ELR (cell line): ENCODE measurements around the gene UBL7.
A peak's percentile ranks its signal among the peaks of the same experiment; 100 is the strongest.
"Not testable (repeated sequence)": the region's sequence is repeated elsewhere in the genome, so short reads cannot be mapped to it uniquely, and the experiment has no call there.

Source experiments
- DNase-seq: peaks from one replicate; pipeline ENCODE4 v3.0.0-alpha.2; 2015; ENCODE audit warnings: low read depth

Gene UBL7

DNA sequence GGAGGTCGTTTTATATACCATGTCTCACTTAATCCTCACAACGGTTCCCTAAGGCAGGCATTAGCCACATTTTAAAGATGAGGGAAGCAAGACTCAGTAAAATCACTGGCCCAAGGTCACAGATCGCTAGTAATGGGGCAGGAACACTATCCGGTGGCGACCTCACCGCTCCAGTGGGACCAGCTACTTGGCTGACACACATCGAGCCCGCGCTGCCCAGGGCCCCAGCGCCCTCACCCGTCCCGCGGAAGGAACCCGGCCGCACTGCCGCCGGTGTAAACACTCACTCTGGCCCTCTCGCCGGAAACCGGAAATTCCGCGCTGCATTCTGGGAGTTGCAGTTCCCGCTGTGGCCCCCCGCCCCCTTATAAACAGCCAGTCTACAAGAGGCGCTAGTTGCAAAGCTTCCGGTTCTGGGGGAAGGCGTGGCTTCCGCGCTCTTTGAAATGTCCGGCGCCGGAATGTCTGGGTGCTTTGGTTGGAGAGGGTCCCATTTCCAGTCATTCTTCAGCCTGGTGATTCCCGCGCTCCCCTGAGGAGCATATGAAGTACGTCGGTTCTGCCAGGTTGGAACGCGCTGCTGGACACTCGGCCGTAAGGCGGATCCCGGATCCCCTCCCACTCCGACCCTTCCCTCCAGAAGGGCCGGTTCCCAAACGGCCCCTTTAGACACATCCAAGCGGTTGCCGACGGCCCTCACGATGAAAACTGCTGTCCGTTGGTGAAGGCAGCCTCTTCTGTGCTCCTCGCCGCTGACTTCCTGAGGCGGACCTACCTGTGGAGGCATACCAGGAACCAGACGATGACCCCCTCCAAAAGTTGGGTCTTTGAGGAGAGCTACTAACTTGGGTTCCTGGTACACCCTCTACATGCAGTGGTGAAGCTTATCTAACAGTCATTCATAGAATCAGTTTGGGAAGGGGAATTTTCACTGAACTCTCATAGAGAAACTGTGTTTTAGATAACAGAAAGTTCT is at the start of gene UBL7:
Gene UBL7 (minus strand): TSS at position 290 of the 976 bp plus-strand sequence. CDS start 2,293 bp downstream, outside the sequence.
- peak; percentile 99 for DNase-seq

DNA sequence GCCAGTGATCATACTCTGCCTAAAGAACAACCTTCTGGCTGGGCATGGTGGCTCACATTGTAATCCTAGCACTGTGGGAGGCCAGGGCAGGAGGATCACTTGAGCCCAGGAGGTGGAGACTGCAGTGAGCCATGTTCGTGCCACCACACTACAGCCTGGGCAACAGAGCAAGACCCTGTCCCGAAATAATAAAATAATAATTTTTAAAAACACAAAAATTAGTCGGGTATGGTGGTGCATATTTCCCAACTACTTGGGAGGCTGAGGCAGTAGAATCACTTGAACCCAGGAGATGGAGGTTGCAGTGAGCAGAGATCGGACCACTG is 45.5 kb upstream of the UBL7 start:
- DNase-seq: no peak

DNA sequence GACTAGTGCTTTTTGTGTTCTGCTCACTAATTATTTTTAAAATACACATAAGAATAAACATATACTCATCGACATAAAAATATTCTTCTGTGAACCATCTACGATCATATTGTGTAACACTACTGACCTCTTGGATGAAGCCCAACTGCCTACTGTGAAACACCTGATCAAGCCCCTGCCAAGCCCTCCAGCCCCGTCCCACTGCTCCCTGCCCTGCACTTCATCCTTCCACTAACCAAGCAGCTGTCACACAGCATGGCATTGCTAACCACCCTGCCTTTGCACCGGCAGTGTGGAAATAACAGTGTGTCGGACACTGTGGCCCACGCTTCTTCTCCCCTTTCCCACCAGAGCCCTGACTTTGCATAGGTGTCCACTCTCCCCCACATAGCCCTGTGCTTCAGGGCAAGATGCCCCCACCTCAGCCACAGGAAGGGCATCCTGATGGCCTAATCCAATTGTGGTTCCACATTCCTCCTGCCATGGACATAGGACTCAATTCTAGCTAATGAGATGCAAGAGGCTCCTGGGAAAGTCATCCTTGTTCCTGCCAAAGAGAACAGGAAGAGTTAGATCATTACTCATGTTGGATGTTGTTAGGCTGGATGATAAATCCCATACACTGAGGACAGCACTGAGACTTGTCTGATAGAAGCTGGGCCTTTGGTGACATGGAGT is 45.0 kb upstream of the UBL7 start:
- DNase-seq: peak; percentile 75

DNA sequence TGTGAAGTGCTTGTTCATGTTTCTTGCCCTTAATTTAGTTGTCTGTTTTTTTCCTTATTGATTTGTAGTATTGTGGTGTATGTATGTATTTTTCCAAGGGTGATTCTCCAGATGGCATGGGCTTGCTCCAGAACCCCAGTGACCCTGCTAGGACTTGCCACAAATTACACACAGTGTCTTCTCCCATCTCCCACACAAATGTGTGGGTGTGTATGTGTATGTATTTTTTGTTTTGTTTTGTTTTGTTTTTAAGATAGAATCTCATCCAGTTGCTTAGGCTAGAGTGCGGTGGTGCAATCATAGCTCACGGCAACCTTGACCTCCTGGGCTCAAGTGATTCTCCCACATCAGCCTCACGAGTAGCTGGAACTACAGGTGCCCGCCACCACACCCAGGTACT is 43.9 kb upstream of the UBL7 start:
- no peak for DNase-seq

- peak; percentile 29 for DNase-seq
These were observed 43.5 kb upstream of the UBL7 start for GRCh38 chr15:74504418-74504817.

- DNase-seq: no peak
These were observed 41.3 kb upstream of the UBL7 start for GRCh38 chr15:74502301-74502700.

GRCh38 chr15:74500401-74500800 is 39.4 kb upstream of the UBL7 start:
- DNase-seq: no peak

DNA sequence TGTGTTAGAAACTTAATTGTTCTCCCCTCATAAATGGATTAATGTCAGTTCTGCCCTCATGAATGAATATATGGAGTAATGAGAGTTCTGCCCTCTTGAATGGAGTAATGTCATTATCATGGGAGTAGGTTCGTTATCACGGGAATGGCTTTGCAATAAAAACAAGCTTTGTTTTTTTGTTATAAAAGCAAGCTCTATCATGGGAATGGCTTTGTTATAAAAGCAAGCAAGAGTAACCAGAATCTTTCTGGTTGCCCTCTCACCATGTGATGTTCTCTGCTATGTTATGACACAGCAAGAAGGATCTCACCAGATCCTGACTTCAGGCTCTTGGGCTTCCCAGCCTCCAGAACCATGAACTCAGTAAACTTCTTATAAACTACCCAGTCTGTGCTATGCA is 38.4 kb upstream of the UBL7 start:
- DNase-seq: no peak

GRCh38 chr15:74497584-74497983 is 36.6 kb upstream of the UBL7 start:
- DNase-seq: peak; percentile 46

- no peak for DNase-seq
These were observed 35.7 kb upstream of the UBL7 start for GRCh38 chr15:74496648-74497047.

DNA sequence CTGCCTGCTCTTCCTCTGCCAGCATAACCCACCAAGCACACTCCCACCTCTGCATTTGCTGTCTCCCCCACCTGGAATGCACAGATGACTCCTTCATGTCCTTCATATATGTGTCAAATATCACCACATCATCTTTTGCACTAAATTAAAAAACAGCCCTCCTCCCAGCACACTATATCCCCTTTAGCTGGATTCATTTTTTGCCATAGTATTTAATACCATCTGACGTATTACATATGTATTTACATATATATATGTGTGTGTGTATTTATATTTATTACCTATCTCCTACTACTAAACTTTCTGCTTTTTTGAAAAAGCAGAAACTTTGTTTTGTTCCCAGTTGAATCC is 29.4 kb upstream of the UBL7 start:
- no peak for DNase-seq

DNA sequence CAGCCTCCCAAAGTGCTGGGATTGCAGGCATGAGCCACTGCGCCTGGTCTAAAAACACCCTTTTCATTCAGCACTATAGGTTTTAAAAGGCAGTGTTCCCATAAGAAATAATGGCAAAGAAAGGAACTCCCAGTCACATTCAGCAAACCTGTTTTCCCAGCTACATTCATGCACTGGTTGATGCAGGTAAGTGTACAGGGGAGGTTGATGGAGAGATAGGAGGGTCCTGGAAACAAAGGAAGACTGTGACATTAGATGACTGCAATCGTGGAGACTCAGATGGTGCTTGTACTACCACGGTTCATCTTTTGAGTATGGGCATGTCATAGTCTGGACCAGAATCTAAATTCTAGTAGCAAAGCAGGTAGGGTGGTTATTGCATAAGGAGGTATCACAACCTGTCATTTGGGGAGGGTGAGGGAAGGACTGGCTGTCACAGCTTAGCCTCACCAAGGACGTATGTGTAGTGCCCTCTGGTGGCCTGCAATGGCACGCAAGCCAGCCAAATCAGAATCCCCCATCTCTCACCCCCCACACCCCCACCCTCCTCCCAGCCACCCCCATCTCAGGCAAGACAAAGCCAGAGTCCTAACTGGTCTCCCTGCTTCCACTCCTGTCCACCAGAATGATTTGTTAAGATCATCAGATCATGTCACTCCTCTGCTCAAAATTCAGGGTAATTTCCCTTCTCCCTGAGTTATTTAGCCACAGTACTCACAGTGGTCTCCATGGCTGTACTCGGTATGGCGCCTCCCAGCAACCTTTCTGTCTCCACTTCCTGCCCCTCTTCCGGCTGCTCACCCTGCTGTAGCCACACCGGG is 28.8 kb upstream of the UBL7 start:
- peak; percentile 66 for DNase-seq

GRCh38 chr15:74488776-74489175 is 27.8 kb upstream of the UBL7 start:
- DNase-seq: no peak

DNA sequence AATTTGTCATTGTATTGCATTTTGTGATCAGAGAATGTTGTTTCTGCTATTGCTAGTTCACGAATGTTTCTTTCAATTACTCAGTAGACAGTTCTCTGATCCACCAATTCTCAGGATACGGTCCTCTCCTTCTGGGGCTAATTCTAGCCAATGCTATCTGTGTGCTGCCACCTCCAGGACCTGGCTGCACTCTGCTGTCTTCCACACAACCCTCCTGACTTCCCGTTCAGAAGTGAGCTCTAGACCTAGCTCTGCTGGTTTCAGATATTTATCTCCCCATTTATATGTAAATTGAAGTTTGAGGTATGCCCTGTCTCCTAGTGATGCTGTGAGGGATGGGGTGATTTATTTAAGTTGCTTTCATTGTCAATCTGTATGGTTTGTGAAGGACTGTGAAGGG is 21.7 kb upstream of the UBL7 start:
- DNase-seq: peak; percentile 17

GRCh38 chr15:74480364-74480763 is 19.4 kb upstream of the UBL7 start:
- not testable (repeated sequence) for DNase-seq

DNA sequence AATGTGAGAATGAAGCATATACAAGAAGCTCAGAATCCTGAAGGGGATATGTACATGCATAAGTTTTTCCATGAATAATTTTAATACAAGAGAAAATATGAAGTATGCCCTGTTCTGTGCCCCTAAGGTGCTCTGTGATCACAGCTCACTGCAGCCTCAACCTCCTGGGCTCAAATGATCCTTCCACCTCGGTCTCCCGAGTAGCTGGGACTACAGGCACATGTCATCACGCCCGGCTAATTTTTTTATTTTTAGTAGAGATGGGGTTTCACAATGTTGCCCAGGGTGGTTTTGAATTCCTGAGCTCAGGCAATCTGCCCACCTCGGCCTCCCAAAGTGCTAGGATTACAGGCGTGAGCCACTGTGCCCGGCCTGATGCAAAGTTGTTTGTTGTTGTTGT is 10.7 kb upstream of the UBL7 start:
- DNase-seq: not testable (repeated sequence)

GRCh38 chr15:74470631-74471395 is 9.9 kb upstream of the UBL7 start:
- DNase-seq: no peak

DNA sequence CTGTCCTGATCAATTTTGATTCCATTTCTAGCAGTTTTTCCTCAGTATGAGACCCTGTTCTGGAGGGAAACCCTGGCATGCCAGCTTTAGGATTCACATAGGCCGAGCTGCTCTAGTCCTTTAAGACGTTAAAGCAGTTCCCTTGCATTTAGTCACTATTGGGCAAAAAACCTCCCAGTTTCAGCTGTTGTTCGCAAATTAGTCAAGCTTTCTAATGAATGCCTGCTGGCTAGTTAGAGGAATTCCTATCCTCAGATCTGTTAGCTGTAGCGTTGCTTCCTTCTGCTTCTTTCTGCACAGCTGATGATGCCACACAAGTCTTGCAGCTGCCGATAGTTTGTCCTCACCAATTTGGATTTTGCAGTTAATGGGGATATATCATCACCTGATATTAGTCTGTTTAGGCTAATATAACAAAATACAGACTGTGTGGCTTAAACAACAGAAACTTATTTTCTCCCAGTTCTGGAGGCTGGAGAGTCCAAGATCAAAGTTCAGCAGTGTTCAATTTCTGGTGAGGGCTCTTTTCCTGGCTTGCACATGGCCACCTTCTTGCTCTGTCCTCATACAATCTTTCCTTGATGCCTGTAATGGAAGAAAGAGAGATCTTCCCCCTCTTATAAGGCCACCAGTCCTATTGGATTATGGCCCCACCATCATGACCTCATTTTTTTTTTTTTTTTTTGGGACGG is 7.5 kb upstream of the UBL7 start:
- DNase-seq: no peak

DNA sequence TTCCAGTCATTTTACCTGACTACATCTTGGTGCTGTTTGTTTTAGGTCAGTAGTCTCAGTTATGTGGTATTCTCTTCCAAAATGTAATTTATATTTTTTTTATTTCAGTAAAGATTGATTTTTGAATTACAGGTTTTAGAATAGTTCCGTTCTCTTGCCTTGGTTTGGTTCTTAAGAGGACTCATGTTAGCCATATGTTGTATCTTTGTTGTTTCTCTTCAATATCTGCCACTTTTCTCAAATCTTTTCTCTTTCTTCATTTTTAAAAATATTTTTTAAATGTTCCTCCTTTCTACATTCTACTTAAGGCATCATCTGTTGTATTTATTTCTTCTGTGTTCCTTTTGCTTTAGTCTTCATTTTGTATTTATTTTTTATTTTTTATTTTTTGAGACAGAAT is 5.6 kb upstream of the UBL7 start:
- no peak for DNase-seq

- no peak for DNase-seq
These were observed 3.9 kb upstream of the UBL7 start for GRCh38 chr15:74464897-74465296.

- no peak for DNase-seq
These were observed 3.3 kb upstream of the UBL7 start for GRCh38 chr15:74464216-74464615.
